PC-9 (cell line): ENCODE measurements around the gene KLHL41. TPM values are rescaled to one million over a fixed set of nuclear protein-coding genes. Genes with fewer than 3 reads are reported as not detected.

Experiments used
- BruUV-seq: library from RNA; stranded (reverse); fragments of 400-500 nt; replicated peaks from 2 replicates; lab custom pipeline; 2021; lab: Mats Ljungman, UMichigan
- CTCF ChIA-PET: fragments of 300-600 bp; sonication (Branson Sonifier 250); formaldehyde crosslinking; loops from one replicate; lab custom pipeline; 2022; ENCODE audit warnings: antibody characterized with exemption; lab: Charles Lee
- POLR2A ChIA-PET: fragments of 300-600 bp; sonication (Branson Sonifier 250); formaldehyde crosslinking; loops from one replicate; lab custom pipeline; 2022; ENCODE audit warnings: antibody characterized with exemption; ENCODE audit not compliant: unreplicated experiment; lab: Charles Lee
- DNase-seq, 2 experiments: peaks; one replicate each; pipeline versions ENCODE4 v3.0.0 to v3.0.0-alpha.2; 2015 to 2022; ENCODE audit warnings: mixed read lengths in 1 of 2
- H2AFZ ChIP-seq: fragments of 200-600 bp; sonication (generic); 2 replicates; pipeline ENCODE4 v1.8.1; 2017; ENCODE audit warnings: antibody characterized with exemption
- H3F3A ChIP-seq: fragments of 200-600 bp; sonication (generic); 2 replicates; pipeline ENCODE4 v1.8.1; 2017; ENCODE audit warnings: antibody characterized with exemption, mild to moderate bottlenecking, low read depth; ENCODE audit not compliant: insufficient read depth
- H3K27ac ChIP-seq: fragments of 200-600 bp; sonication (generic); 2 replicates; pipeline ENCODE4 v1.6.1; 2016; ENCODE audit warnings: mixed run types
- H3K27me3 ChIP-seq: fragments of 200-600 bp; sonication (generic); 2 replicates; pipeline ENCODE4 v1.6.1; 2016; ENCODE audit warnings: low read depth, mixed run types; ENCODE audit not compliant: insufficient read depth
- H3K36me3 ChIP-seq: fragments of 200-600 bp; sonication (generic); 2 replicates; pipeline ENCODE4 v1.6.1; 2016; ENCODE audit warnings: low read depth, mixed run types
- H3K4me1 ChIP-seq: fragments of 200-600 bp; sonication (generic); replicated peaks from 2 replicates; pipeline ENCODE4 v1.6.1; 2016; ENCODE audit warnings: mixed run types; ENCODE audit not compliant: insufficient read depth
- H3K4me2 ChIP-seq: fragments of 200-600 bp; sonication (generic); 2 replicates; pipeline ENCODE4 v1.6.1; 2017; ENCODE audit warnings: mixed run types
- H3K4me3 ChIP-seq: fragments of 200-600 bp; sonication (generic); 2 replicates; pipeline ENCODE4 v1.6.1; 2016; ENCODE audit warnings: mixed run types
- H3K79me2 ChIP-seq: fragments of 200-600 bp; sonication (generic); 2 replicates; pipeline ENCODE4 v1.6.1; 2017; ENCODE audit warnings: low read depth, mixed run types
- H3K9me2 ChIP-seq: fragments of 200-600 bp; sonication (generic); 2 replicates; pipeline ENCODE4 v1.8.1; 2017; ENCODE audit warnings: mild to moderate bottlenecking; ENCODE audit not compliant: insufficient read depth
- H3K9me3 ChIP-seq: fragments of 200-600 bp; sonication (generic); 2 replicates; pipeline ENCODE4 v1.8.1; 2016; ENCODE audit warnings: low read depth; ENCODE audit not compliant: insufficient read depth
- H4K20me1 ChIP-seq: fragments of 200-600 bp; sonication (generic); 2 replicates; pipeline ENCODE4 v1.8.1; 2017; ENCODE audit not compliant: insufficient read depth
- EZH2 ChIP-seq: fragments of 200-600 bp; sonication (generic); IDR thresholded peaks from 2 replicates; pipeline ENCODE4 v1.8.0; 2017; ENCODE audit warnings: antibody characterized with exemption, low read depth
- intact Hi-C: fragments of 100-400 bp; cut with micrococcal nuclease; formaldehyde crosslinking; loops from one replicate; pipeline ENCODE4 v1.10.0; 2022; ENCODE audit not compliant: unreplicated experiment
- total RNA-seq: library from RNA; stranded (reverse); gene quantifications from 2 replicates; pipeline ENCODE4 v1.2.3, GENCODE V29; 2021
- TF ChIP-seq, protein P1 (sequence below): fragments of 200-600 bp; sonication (generic); conservative IDR thresholded peaks from 2 replicates; pipeline ENCODE4 v1.6.1; 2017; ENCODE audit warnings: mixed run types, antibody characterized with exemption, mild to moderate bottlenecking, moderate library complexity

KLHL41 gene
- total RNA-seq, 1 experiment from 2014 or later = not detected

DNA sequence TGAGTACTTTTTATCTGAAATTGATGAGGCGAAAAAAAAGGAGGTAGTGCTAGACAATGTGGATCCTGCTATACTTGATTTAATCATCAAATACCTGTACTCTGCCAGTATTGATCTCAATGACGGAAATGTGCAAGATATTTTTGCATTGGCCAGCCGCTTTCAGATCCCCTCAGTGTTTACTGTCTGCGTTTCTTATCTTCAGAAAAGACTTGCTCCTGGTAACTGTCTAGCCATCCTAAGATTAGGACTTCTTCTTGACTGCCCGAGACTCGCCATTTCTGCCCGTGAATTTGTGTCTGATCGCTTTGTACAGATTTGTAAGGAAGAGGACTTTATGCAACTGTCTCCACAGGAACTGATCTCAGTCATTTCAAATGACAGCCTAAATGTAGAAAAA is 453 bp downstream of the KLHL41 start:
- Histone ChIP-seq H3K4me2 (no peak overlapping the region), H3K27ac (no peak overlapping the region), H4K20me1 (no peaks in the 10 kb centered on the region), H3K9me2 (no peaks in the 10 kb centered on the region), H3K79me2 (no peaks in the 10 kb centered on the region), H3K4me1 (peaks cover 12% of the 10 kb centered on the region), H2AFZ (no peak overlapping the region), H3K36me3 (no peaks in the 10 kb centered on the region), H3K27me3 (no peaks in the 10 kb centered on the region), H3K9me3 (no peaks in the 10 kb centered on the region), H3F3A (no peaks in the 10 kb centered on the region), H3K4me3 (no peak overlapping the region)
- ChIA-PET POLR2A (no interaction called here), CTCF (no interaction called here)
- intact Hi-C loops = no loop called here
- TF ChIP-seq EZH2 = no peak
- TF ChIP-seq, protein P1, sequence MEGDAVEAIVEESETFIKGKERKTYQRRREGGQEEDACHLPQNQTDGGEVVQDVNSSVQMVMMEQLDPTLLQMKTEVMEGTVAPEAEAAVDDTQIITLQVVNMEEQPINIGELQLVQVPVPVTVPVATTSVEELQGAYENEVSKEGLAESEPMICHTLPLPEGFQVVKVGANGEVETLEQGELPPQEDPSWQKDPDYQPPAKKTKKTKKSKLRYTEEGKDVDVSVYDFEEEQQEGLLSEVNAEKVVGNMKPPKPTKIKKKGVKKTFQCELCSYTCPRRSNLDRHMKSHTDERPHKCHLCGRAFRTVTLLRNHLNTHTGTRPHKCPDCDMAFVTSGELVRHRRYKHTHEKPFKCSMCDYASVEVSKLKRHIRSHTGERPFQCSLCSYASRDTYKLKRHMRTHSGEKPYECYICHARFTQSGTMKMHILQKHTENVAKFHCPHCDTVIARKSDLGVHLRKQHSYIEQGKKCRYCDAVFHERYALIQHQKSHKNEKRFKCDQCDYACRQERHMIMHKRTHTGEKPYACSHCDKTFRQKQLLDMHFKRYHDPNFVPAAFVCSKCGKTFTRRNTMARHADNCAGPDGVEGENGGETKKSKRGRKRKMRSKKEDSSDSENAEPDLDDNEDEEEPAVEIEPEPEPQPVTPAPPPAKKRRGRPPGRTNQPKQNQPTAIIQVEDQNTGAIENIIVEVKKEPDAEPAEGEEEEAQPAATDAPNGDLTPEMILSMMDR = no peak
- DNase-seq = no peak
- no TSS peak for BruUV-seq

DNA sequence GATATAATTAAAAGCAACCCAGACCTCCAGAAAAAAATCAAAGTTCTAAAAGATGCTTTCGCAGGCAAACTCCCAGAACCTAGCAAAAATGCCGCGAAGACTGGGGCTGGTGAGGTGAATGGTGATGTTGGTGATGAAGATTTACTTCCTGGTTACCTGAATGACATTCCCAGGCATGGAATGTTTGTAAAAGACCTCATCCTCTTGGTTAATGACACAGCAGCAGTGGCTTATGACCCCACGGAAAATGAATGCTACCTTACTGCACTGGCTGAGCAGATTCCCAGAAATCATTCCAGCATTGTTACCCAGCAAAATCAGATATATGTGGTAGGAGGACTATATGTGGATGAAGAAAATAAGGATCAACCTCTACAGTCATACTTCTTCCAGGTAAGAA is 994 bp downstream of the KLHL41 start:
- no peak overlapping the region for H2AFZ ChIP-seq
- ChIA-PET POLR2A (no interaction called here), CTCF (no interaction called here)
- H3K36me3 ChIP-seq = no peaks in the 10 kb centered on the region
- no peak overlapping the region for H3K27ac ChIP-seq
- no TSS peak for BruUV-seq
- no peak overlapping the region for H3K4me3 ChIP-seq
- no peaks in the 10 kb centered on the region for H3F3A ChIP-seq
- H3K79me2 ChIP-seq = no peaks in the 10 kb centered on the region
- TF ChIP-seq, protein P1 = no peak
- TF ChIP-seq EZH2 = no peak
- H3K9me2 ChIP-seq = no peaks in the 10 kb centered on the region
- no peak for DNase-seq
- H3K4me1 ChIP-seq = peaks cover 14% of the 10 kb centered on the region
- H3K4me2 ChIP-seq = no peak overlapping the region
- intact Hi-C loops = no loop called here
- H4K20me1 ChIP-seq = no peaks in the 10 kb centered on the region
- no peaks in the 10 kb centered on the region for H3K9me3 ChIP-seq
- H3K27me3 ChIP-seq = no peaks in the 10 kb centered on the region

DNA sequence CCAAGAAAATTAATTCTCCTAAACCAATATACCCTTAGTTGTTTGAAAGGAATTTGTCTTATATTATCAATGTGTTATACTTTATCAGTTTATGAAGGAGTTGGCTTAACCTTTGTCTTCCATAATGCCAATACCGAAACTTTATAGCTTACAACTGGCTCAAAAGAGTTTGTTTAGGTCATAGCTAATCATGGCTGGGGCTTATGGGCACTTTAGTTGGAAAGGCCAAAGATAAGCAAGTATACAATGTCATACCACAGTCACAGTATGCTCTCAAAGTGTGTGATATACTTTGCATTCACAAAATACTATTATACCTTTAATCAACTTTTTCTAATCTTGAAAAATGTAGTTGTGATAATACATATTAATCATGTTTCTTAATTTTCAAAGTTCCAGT is 2.3 kb downstream of the KLHL41 start:
- Histone ChIP-seq H3F3A (no peaks in the 10 kb centered on the region), H3K79me2 (no peaks in the 10 kb centered on the region), H3K9me2 (no peaks in the 10 kb centered on the region), H3K36me3 (no peaks in the 10 kb centered on the region), H3K4me1 (peaks cover 21% of the 10 kb centered on the region), H3K27me3 (no peaks in the 10 kb centered on the region), H4K20me1 (no peaks in the 10 kb centered on the region), H3K27ac (no peak overlapping the region), H2AFZ (no peak overlapping the region), H3K9me3 (no peaks in the 10 kb centered on the region), H3K4me2 (no peak overlapping the region), H3K4me3 (no peak overlapping the region)
- intact Hi-C loops = no loop called here
- no peak for TF ChIP-seq EZH2
- TF ChIP-seq, protein P1 = no peak
- BruUV-seq = no TSS peak
- CTCF ChIA-PET = no interaction called here
- POLR2A ChIA-PET = no interaction called here
- no peak for DNase-seq
